Anterior cingulate cortex (tissue), 58 donors: Measurements from ENCODE around the gene COL24A1.
"Not testable (repeated sequence)": the region's sequence is repeated elsewhere in the genome, so short reads cannot be mapped to it uniquely, and the experiment has no call there.

ENCODE experiments used
- DNase-seq, 58 donors: peaks; one replicate each; lab custom pipeline; 2025; lab: John Stamatoyannopoulos, UW

COL24A1 gene

DNA sequence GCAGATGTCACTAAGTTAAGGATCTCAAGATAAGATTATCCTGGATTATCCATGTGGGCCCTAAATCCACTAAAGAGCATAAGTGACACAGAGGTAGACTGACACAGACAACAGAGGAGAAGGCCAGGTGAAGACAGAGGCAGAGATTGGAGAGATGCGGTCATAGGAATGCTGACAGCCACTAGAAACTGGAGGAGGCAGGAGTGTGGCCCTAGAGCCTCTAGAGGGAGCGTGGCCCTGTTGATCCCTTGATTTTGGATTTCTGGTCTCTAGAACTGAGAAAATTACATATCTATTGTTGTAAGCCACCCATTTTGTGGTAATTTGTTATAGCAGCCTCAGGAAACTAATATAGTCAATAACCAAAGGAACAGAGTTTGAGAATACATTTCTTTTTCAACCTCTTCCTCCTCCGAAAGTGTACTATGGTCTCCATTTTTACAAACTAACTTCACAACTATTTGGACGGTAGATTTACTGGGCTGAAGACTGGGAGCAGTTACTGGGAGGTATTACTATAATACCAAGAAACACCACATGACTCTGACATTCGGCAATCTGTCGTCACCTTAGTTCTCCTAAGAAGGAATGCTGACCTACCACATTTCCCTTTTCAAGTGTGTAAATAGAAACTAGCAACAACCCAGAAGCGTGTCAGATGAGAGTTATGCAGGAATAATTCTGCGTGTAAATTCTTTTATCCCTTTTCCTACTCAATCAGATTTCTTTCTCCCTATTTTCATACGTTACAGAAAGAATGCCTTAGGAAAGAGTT lies 332.3 kb downstream of the COL24A1 start:
- DNase-seq: no peak

DNA sequence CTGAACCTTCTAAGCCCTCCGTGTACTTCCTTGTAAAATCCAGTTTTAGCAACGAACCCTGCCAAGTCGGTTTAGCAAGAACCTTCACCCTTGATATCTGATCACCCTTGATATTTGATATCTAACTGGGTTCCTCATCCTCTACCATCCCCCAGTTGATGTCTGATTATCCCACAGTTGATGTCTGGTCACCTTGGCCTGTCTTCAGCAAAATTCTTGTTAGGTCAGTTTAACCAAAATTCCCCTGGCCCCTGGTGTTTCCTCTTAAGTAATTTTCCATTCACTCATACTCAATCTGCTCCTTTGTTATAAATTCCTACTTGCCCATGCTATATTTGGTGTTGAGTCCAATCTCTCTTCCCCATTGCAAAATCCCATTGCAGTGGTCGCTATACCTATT lies 333.9 kb downstream of the COL24A1 start:
- DNase-seq: no peak

- no peak for DNase-seq
These were observed 338.2 kb downstream of the COL24A1 start for GRCh38 chr1:85818371-85818770.

- DNase-seq: no peak
These were observed 340.0 kb downstream of the COL24A1 start for GRCh38 chr1:85816606-85817005.

DNA sequence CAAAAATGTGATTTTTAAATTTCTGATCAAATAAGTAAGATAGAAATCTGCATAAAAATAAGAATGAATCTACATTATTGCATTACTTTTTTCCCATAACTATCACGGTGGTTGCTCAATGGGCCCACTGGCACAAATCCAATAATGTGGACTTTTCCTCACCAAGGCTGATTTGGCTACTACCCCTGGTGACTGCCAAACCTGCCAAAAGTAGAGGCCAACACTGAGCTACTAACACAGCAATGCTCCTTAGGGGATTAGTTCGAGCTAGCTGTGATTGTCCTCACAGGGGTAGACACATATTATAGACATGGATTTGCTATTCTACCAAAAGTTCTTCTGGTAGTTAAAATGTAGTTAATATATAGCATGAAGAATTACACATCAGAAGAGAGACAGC lies 340.7 kb downstream of the COL24A1 start:
- no peak for DNase-seq

DNA sequence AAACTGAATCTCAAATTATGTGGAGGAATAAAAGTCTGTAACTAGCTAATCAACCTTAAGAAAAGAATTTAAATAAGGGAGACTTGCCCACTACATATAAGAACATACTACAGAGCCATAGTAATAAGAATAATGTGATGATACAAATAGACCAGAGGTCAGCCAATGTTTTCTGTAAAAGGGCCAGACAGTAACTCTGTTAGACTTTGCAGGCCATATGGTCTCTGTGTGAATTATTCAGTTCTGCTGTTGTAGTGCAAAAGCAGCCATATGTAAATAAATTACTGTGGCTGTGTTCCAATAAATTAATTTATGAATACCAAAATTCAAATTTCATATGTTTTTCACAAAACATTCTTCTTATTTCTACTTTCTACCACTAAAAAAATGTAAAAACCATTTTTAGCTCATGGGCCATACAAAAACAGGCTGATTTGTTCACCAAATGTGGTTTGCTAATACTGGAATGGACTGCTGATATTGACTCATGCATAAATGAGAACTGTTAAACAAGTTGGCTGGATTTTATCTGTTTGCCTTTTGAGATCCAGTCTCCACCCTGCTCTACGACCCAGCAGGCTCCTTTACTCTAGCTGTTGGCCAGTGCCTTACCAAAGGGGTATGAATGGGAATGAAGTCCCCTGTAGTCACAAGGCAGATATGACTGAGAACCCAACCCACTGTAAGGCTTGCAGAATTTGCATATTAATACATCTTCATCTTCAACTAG lies 350.2 kb downstream of the COL24A1 start:
- no peak for DNase-seq

GRCh38 chr1:85801520-85801919 lies 355.1 kb downstream of the COL24A1 start:
- no peak for DNase-seq

GRCh38 chr1:85799737-85800136 lies 356.8 kb downstream of the COL24A1 start:
- no peak for DNase-seq

DNA sequence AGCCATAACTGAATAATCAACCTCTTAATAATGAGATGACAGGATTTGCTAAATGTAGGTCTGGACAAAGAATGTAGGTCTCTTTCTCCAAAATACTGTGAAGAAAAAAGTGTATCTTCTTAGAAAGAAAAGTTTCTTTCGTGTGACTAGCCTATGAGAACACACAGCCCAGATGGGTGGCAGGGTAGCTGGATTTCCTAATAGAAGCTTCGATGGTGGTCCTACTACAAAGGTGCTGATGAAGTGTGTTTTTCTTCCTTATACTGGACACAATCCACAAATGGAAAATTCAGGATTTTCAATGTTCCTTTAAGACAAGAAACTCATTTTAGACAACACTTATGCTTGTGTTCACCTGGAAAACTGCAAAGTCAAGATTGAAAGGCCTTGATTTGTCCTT lies 358.2 kb downstream of the COL24A1 start:
- no peak for DNase-seq

- not testable (repeated sequence) for DNase-seq
These were observed 379.6 kb downstream of the COL24A1 start for GRCh38 chr1:85777021-85777420.

GRCh38 chr1:85762804-85763203 lies 393.8 kb downstream of the COL24A1 start:
- no peak for DNase-seq

DNA sequence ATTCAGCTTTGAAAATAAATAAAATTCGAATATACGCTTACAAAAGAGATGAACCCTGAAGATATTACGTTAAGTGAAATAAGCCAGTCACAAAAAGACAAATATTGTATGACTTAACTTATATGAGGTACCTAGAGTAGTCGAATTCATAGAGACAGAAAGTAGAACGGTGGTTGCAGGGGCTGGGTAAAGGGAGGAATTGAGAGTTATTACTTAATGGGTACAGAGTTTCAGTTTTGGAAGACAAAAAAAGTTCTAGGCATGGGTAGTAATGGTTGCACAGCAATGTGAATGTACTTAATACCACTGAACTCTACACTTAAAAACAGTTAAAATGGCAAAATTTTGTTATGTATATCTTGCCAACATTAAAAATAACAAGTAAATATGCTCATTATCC lies 399.7 kb downstream of the COL24A1 start:
- DNase-seq: no peak

- DNase-seq: no peak
These were observed 408.5 kb downstream of the COL24A1 start for GRCh38 chr1:85748120-85748519.

DNA sequence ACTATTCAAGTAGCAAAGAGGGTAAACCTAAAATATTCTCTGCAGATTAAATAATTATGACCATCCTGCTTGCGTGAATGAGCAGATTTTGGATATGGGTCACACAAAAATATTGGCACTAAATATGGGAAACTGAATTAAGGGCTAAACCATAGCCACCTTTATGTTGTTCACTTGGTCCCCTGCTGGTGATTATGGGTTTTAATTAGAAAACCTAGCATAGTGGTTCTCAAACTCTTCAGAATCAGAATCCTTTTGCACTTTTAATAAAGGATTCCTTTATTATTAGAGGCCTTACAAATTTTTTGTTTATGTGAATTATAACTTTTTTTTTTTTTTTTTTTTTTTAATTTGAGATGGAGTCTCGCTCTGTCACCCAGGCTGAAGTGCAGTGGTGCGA lies 409.8 kb downstream of the COL24A1 start:
- DNase-seq: no peak

DNA sequence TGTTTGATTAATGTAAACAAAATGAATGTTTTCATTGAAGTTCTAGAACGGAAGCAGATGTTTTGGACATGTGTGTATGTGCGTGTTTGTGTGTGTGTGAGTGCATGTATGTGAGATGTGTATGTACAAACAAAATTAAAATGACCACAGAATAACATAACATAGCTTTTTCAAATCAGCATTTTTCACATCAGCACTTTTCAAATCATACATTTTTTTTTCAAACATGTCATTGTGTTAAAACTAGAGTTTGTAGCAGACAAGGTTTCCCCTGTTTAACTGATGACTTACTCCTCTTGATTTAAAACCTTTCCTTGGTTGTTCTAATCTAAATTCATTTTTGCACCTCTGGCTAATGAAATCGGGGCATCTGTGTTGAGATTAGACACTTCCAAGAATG lies 412.8 kb downstream of the COL24A1 start:
- DNase-seq: no peak

GRCh38 chr1:85734931-85735330 lies 421.6 kb downstream of the COL24A1 start:
- no peak for DNase-seq

DNA sequence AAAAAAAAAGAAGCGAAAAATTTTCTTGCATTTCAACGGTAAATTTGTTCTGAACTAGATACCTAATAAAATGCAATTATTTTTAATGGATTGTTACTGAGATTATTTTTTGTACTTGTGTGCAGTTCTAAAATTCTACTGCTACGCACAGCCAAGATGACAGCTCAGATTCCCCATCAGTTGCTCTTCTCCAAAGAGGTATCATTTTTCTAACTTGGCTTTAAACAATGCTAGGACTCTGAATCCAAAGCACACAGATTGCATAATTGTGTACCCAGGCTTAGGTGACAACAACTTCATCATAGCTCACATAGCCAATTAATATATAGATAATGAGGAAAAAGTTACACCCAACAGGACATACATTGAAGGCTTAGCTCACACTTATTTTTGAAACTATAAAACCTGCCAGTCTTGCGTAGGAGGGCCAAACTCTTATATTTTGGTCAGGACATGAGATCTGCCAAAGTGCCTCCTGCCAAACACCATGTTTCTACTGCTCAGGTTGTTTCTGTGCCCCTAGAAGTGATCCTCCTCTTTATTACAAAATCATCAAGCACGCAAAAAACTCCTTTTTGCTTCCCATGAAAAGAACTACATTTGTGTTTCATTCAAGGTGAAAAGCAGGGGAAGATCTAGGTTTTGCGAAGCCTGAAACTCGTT lies 437.8 kb downstream of the COL24A1 start:
- no peak for DNase-seq

DNA sequence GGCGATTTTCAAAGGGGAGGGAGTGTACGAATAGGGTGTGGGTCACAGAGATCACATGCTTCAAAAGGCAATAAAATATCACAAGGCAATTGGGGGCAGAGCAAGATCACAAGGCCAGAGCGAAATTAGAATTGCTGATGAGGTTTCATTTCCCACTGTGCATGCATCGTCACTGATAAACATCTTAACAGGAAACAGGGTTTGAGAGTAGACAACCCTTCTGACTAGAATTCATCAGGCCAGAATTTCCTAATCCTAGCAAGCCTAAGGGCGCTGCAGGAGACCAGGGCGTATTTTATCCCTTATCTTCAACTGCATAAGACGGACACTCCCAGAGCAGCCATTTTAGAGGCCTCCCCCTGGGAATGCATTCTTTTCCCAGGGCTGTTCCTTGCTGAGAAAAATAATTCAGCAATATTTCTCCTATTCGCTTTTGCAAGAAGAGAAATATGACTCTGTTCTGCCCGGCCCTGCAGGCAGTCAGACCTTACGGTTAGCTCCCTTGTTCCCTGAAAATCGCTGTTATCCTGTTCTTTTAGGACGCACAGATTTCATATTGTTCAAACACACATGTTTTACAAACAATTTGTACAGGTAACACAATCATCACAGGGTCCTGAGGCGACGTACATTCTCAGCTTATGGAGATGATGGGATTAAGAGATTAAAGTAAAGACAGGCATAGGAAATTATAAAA lies 442.0 kb downstream of the COL24A1 start:
- DNase-seq: not testable (repeated sequence)

- DNase-seq: peak in 1 of 58 donors; percentile 3
These were observed 447.7 kb downstream of the COL24A1 start for GRCh38 chr1:85708829-85709227.

DNA sequence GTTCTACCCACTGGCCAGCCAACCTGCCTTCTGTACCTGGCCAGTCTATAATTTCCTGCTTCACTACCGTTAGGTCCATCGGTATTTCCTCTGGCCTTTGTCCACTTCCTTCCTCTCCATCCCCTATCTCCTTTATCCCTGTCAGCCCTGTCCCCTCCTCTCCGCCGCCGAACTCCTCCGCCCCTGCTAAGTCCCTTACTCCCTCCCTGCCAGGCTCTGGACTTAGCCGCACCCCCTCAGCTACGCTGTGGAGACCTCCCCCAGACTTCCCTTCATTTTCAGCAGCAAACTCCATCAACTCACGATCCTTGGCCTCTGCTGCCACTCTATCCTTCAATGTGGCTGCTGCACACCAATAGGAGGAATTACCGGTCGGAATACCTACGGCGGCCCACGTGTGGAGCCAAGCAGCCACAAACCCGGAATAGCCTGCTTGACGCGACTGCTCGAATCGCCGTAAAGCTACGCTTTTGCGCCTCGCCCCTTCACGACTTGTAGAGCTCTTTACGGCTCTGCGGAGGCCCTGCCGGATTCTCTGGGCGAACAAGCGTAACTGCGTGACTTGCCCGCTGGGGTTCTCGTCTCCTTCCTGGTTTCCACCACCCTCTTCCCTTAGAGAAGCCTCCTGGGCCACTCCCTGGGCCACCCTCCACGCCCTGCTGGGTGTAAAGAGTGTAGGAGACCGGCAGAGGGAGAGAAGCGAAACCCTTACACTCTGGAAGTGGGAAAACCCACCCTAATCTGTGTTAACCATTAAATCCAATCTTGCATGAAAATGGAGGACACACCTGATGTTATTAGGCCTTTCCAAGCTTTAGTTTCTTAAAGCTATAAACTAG lies 448.4 kb downstream of the COL24A1 start, which contains the start of gene ZNHIT6:
TSS of gene ZNHIT6 (minus strand) at position 444 of the 839 bp plus-strand sequence. CDS start at position 295, 149 bp downstream.
- DNase-seq: peak; percentile 36 to 96 (median 84)
